ENCODE data around the gene DIP2A.

The DIP2A gene

GRCh38 chr21:46477765-46478164, 19.1 kb downstream of the DIP2A start:
- Histone ChIP-seq H3K9me3 (no peaks in the 10 kb centered on the region), H3K4me3 (ENCODE audit: low read depth, low read length) (no peak overlapping the region), H3K36me3 (no peaks in the 10 kb centered on the region; the same call in 1 of the 2 replicates), H3K27me3 (no peaks in the 10 kb centered on the region), H3K4me1 (no peaks in the 10 kb centered on the region; the same call in none of the 2 replicates)
- no peak for TF ChIP-seq CTCF (IDR thresholded peaks at IDR 0.05; ENCODE audit: low read depth, low read length)
- no peak for DNase-seq

GRCh38 chr21:46478910-46479309, 20.2 kb downstream of the DIP2A start:
- no peaks in the 10 kb centered on the region; the same call in none of the 2 replicates for H3K4me1 ChIP-seq
- TF ChIP-seq CTCF (IDR thresholded peaks at IDR 0.05; ENCODE audit: low read depth, low read length), result no peak

GRCh38 chr21:46480466-46480865, 21.8 kb downstream of the DIP2A start:
- H3K4me1 ChIP-seq, result no peaks in the 10 kb centered on the region
- TF ChIP-seq CTCF (IDR thresholded peaks at IDR 0.05; ENCODE audit: low read depth, low read length), result no peak

More at GRCh38 chr21:46478910-46479309, 20.2 kb downstream of the DIP2A start:
- Histone ChIP-seq H3K4me3 (ENCODE audit: low read depth, low read length) (no peak overlapping the region), H3K36me3 (no peaks in the 10 kb centered on the region; the same call in 1 of the 2 replicates), H3K27me3 (no peaks in the 10 kb centered on the region), H3K9me3 (no peaks in the 10 kb centered on the region)
- DNase-seq, result no peak

GRCh38 chr21:46482225-46482845, 23.6 kb downstream of the DIP2A start:
- Histone ChIP-seq H3K27me3 (no peaks in the 10 kb centered on the region), H3K4me1 (no peaks in the 10 kb centered on the region), H3K4me3 (ENCODE audit: low read depth, low read length) (no peak overlapping the region), H3K9me3 (no peaks in the 10 kb centered on the region), H3K36me3 (peaks cover 12% of the 10 kb centered on the region; the same call in 1 of the 2 replicates)
- no peak for TF ChIP-seq CTCF (IDR thresholded peaks at IDR 0.05; ENCODE audit: low read depth, low read length)
- DNase-seq, result no peak

More at GRCh38 chr21:46480466-46480865, 21.8 kb downstream of the DIP2A start:
- Histone ChIP-seq H3K27me3 (no peaks in the 10 kb centered on the region), H3K9me3 (no peaks in the 10 kb centered on the region), H3K4me3 (ENCODE audit: low read depth, low read length) (no peak overlapping the region), H3K36me3 (peaks cover 2% of the 10 kb centered on the region; the same call in 1 of the 2 replicates)
- DNase-seq, result no peak

- Histone ChIP-seq H3K4me1 (no peaks in the 10 kb centered on the region), H3K4me3 (ENCODE audit: low read depth, low read length) (no peak overlapping the region), H3K9me3 (no peaks in the 10 kb centered on the region), H3K27me3 (no peaks in the 10 kb centered on the region), H3K36me3 (peaks cover 12% of the 10 kb centered on the region; the same call in 1 of the 2 replicates)
- TF ChIP-seq CTCF (IDR thresholded peaks at IDR 0.05; ENCODE audit: low read depth, low read length), result no peak
- DNase-seq, result no peak
These were observed 24.1 kb downstream of the DIP2A start for GRCh38 chr21:46482846-46483231.

All from BE2C (cell line).